ENCODE results near the gene TCERG1L. TPM values are rescaled to one million over a fixed set of nuclear protein-coding genes. Genes with fewer than 3 reads are reported as not detected.

The TCERG1L gene
- total RNA-seq, 1 experiment from 2014 or later: 1.5 TPM

DNA sequence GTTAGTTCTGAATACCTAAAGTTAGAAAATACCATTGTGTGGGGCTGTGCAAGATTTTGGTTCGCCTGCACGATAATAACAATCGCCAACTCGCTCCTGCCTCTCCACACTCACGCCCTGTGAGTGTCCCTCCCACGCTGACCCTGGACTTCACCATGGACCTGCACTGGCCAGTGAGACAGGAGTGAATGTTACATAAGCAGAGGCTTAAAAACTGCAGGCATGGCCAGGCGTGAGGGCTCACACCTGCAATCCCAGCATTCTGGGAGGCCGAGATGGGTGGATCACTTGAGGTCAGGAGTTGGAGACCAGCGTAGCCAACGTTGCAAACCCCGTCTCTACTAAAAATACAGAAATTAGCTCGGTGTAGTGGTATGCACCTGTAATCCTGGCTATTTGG, 68.4 kb downstream of the TCERG1L start:
- no peak overlapping the region for H3K27ac Mint-ChIP-seq
- POLR2A ChIA-PET: no interaction called here
- CTCF ChIA-PET: interaction anchor here (1.0 kb wide), 1 partner anchor 19 kb away, joined by 4 read pairs; no protein-coding TSS in a partner anchor
- H3K4me3 Mint-ChIP-seq: no peak overlapping the region
- ATAC-seq: no peak
- peaks cover 39% of the 10 kb centered on the region for H3K9me3 Mint-ChIP-seq
- TF ChIP-seq, protein P1, sequence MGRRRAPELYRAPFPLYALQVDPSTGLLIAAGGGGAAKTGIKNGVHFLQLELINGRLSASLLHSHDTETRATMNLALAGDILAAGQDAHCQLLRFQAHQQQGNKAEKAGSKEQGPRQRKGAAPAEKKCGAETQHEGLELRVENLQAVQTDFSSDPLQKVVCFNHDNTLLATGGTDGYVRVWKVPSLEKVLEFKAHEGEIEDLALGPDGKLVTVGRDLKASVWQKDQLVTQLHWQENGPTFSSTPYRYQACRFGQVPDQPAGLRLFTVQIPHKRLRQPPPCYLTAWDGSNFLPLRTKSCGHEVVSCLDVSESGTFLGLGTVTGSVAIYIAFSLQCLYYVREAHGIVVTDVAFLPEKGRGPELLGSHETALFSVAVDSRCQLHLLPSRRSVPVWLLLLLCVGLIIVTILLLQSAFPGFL (CRISPR knock-in tag; IDR thresholded peaks at IDR 0.05; ENCODE audit: borderline replicate concordance): no peak
- TF ChIP-seq ZNF263 (CRISPR knock-in tag; IDR thresholded peaks at IDR 0.05; ENCODE audit: low read depth) (no peak), HMGA2 (CRISPR knock-in tag; IDR thresholded peaks at IDR 0.05) (no peak), RELA (CRISPR knock-in tag; IDR thresholded peaks at IDR 0.05; ENCODE audit: borderline replicate concordance) (no peak), SOX15 (CRISPR knock-in tag; IDR thresholded peaks at IDR 0.05) (no peak), KAT7 (CRISPR knock-in tag; IDR thresholded peaks at IDR 0.05; ENCODE audit: borderline replicate concordance) (no peak)
- TF ChIP-seq, protein P2, sequence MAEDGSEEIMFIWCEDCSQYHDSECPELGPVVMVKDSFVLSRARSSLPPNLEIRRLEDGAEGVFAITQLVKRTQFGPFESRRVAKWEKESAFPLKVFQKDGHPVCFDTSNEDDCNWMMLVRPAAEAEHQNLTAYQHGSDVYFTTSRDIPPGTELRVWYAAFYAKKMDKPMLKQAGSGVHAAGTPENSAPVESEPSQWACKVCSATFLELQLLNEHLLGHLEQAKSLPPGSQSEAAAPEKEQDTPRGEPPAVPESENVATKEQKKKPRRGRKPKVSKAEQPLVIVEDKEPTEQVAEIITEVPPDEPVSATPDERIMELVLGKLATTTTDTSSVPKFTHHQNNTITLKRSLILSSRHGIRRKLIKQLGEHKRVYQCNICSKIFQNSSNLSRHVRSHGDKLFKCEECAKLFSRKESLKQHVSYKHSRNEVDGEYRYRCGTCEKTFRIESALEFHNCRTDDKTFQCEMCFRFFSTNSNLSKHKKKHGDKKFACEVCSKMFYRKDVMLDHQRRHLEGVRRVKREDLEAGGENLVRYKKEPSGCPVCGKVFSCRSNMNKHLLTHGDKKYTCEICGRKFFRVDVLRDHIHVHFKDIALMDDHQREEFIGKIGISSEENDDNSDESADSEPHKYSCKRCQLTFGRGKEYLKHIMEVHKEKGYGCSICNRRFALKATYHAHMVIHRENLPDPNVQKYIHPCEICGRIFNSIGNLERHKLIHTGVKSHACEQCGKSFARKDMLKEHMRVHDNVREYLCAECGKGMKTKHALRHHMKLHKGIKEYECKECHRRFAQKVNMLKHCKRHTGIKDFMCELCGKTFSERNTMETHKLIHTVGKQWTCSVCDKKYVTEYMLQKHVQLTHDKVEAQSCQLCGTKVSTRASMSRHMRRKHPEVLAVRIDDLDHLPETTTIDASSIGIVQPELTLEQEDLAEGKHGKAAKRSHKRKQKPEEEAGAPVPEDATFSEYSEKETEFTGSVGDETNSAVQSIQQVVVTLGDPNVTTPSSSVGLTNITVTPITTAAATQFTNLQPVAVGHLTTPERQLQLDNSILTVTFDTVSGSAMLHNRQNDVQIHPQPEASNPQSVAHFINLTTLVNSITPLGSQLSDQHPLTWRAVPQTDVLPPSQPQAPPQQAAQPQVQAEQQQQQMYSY (CRISPR knock-in tag; IDR thresholded peaks at IDR 0.05): no peak
- peaks cover 47% of the 10 kb centered on the region for H3K36me3 Mint-ChIP-seq
- no peaks in the 10 kb centered on the region for H3K4me1 Mint-ChIP-seq
- H3K27me3 Mint-ChIP-seq (ENCODE audit: low read depth): peaks cover 8% of the 10 kb centered on the region
- DNase-seq (ENCODE audit: low spot score): no peak

DNA sequence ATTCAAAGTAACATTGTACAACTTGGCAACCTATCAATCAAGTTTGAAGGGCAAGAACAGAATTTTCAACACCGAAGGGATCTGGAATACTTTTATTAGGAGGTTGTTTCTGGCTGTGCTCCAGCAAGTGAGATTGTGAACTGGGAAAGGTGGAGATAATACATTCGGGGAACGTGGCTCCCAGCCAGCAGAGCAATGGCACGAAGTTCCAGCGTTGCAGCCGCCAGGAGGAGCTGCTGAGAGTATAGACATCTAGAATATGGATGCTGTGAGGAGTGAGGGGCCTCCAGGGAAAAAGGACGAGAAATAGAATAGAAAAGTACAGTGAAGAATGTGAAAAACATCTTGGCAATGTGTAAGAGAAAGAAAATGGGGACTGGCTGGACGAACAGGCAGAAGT, 69.5 kb downstream of the TCERG1L start:
- Mint-ChIP-seq H3K27ac (no peak overlapping the region), H3K4me1 (no peaks in the 10 kb centered on the region), H3K36me3 (peaks cover 51% of the 10 kb centered on the region), H3K4me3 (no peak overlapping the region), H3K27me3 (ENCODE audit: low read depth) (peaks cover 8% of the 10 kb centered on the region), H3K9me3 (peaks cover 47% of the 10 kb centered on the region)
- ATAC-seq: 0 out of 2 replicates have a peak, but pooled peaks have one; percentile 32
- ChIA-PET POLR2A (no interaction called here), CTCF (interaction anchor here (1.0 to 1.3 kb wide), 3 partner anchors 9 to 212 kb away, joined by 3 to 4 read pairs (median 3); no protein-coding TSS in a partner anchor)
- TF ChIP-seq, protein P3, sequence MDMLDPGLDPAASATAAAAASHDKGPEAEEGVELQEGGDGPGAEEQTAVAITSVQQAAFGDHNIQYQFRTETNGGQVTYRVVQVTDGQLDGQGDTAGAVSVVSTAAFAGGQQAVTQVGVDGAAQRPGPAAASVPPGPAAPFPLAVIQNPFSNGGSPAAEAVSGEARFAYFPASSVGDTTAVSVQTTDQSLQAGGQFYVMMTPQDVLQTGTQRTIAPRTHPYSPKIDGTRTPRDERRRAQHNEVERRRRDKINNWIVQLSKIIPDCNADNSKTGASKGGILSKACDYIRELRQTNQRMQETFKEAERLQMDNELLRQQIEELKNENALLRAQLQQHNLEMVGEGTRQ (CRISPR knock-in tag; IDR thresholded peaks at IDR 0.05): no peak
- TF ChIP-seq ATF1 (CRISPR knock-in tag; IDR thresholded peaks at IDR 0.05) (no peak), NR1H2 (CRISPR knock-in tag; IDR thresholded peaks at IDR 0.05) (no peak)
- TF ChIP-seq, protein P2 (CRISPR knock-in tag; IDR thresholded peaks at IDR 0.05): no peak
- peak; percentile 35 for DNase-seq (ENCODE audit: low spot score)

DNA sequence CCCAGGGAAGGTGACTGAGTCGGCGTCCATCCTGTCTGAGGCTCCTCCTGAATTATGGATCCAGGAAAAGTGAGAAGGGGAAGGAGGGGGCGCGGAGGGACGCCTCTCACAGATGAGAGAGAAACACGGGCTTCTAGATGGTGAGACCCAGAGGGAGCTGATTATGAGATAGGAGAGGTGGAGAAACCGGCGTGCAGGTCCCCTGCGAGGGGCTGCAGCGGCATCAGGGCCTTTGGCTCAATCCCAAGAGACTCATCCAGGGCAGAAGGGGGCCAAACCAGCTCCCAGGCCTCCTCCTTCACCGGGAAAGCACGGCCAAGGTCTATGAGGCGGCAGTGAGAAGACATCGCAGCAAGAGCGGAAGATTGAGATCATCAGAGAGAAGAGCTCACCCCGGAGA, 70.8 kb downstream of the TCERG1L start:
- ATAC-seq: no peak
- Mint-ChIP-seq H3K36me3 (peaks cover 56% of the 10 kb centered on the region), H3K4me1 (no peaks in the 10 kb centered on the region), H3K9me3 (peaks cover 57% of the 10 kb centered on the region), H3K4me3 (no peak overlapping the region), H3K27ac (no peak overlapping the region), H3K27me3 (ENCODE audit: low read depth) (peaks cover 10% of the 10 kb centered on the region)
- TF ChIP-seq, protein P4, sequence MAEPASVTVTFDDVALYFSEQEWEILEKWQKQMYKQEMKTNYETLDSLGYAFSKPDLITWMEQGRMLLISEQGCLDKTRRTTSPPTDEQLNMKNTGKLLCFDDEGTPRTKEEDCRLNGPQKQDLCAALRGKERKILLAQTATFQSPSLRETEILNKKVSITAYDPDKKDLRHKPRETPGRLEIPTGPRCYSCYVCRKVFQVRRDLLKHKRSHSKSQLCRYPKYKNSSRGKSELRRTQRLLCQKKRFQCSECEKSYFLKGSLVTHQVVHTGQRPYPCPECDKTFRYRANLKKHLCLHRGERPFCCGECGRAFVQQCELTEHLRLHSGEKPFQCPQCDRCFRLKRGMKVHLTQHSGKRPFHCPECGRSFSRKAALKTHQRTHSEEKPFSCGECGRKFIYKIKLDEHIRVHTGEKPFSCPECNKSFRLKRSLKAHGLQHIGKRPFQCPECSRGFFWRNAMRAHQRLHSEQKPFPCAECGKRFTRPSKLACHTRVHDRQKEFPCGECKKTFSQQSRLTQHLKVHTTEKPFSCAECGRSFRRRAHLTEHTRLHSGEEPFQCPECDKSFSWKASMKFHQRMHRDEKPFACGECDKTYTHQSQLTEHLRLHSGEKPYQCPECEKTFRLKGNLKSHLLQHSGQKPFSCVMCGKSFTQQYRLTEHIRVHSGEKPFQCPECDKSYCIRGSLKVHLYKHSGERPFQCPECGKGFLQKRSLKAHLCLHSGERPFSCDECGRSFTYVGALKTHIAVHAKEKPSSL (CRISPR knock-in tag; conservative IDR thresholded peaks at IDR 0.05): no peak
- ChIA-PET CTCF (interaction anchor here (1.3 kb wide), 1 partner anchor 213 kb away, joined by 3 read pairs; no protein-coding TSS in a partner anchor), POLR2A (no interaction called here)
- no peak for DNase-seq (ENCODE audit: low spot score)

Data from WTC11 (cell line).